ENCODE data around the gene ALKAL2. TPM values are rescaled to one million over a fixed set of nuclear protein-coding genes. Genes with fewer than 3 reads are reported as not detected.

ALKAL2 gene
- total and polyA plus RNA-seq, 8 donors: 21.2 to 93.6 (median 38.1) TPM

DNA sequence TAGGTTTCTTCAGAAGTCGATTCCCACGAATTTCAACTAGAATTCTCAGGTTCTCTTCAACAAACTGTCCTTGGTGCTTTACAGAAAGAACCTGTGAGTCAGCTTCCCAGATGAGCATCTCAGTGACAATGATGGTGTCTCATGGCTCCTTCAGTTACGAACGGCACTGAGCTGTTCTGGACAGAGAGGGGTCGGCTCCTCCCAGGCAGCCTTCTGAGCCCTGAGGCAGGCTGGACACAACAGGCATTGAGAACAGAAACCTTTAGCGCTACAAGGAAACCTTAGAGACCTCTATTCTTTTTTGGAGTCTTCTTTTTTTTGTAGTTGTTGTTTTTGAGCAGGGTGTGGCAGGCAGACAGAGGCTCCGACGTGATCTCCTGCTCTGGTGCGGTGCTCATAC, 35.1 kb upstream of the ALKAL2 start:
- Histone ChIP-seq H3K27me3 (no peaks in the 10 kb centered on the region), H3K4me3 (no peak overlapping the region), H3K4me1 (no peaks in the 10 kb centered on the region), H3K36me3 (no peaks in the 10 kb centered on the region), H3K9me3 (no peaks in the 10 kb centered on the region), H3K27ac (no peak overlapping the region)
- DNase-seq (no peak), FAIRE-seq (no peak), ATAC-seq (no peak)
- intact Hi-C loops (cut with DNase I): no loop called here
- WGBS, 2 donors: 69 to 80% methylated on average over 9 of the region's 9 CpGs
- TF ChIP-seq, protein P1, sequence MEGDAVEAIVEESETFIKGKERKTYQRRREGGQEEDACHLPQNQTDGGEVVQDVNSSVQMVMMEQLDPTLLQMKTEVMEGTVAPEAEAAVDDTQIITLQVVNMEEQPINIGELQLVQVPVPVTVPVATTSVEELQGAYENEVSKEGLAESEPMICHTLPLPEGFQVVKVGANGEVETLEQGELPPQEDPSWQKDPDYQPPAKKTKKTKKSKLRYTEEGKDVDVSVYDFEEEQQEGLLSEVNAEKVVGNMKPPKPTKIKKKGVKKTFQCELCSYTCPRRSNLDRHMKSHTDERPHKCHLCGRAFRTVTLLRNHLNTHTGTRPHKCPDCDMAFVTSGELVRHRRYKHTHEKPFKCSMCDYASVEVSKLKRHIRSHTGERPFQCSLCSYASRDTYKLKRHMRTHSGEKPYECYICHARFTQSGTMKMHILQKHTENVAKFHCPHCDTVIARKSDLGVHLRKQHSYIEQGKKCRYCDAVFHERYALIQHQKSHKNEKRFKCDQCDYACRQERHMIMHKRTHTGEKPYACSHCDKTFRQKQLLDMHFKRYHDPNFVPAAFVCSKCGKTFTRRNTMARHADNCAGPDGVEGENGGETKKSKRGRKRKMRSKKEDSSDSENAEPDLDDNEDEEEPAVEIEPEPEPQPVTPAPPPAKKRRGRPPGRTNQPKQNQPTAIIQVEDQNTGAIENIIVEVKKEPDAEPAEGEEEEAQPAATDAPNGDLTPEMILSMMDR (IDR thresholded peaks at IDR 0.05): no peak

DNA sequence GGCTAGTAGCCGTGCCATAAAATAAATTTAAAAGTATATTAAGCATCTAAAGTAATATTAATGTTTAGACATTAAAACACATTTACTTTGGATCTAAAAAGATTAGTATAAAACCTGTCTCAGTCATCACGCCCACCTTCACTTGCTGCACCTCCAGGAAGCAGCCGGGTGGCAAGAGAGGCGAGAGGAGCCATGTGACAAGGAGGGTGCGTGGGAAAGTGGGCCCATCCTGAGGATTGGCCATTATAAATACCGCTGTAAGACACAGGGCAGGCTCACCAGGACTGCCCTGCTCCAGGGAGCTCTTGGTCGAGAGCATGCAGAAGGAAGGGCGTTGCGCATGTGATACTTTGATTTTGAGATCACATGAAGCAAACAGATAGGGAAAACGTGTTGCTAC, 34.4 kb upstream of the ALKAL2 start:
- FAIRE-seq: no peak
- intact Hi-C loops (cut with DNase I): no loop called here
- H3K4me3 ChIP-seq: no peak overlapping the region
- TF ChIP-seq, protein P1 (IDR thresholded peaks at IDR 0.05): no peak
- WGBS, 2 donors: 71 to 81% methylated on average over 10 of the region's 10 CpGs
- no peak for ATAC-seq
- no peaks in the 10 kb centered on the region for H3K36me3 ChIP-seq
- H3K4me1 ChIP-seq: no peaks in the 10 kb centered on the region
- no peaks in the 10 kb centered on the region for H3K27me3 ChIP-seq
- no peak overlapping the region for H3K27ac ChIP-seq
- no peaks in the 10 kb centered on the region for H3K9me3 ChIP-seq
- no peak for DNase-seq

DNA sequence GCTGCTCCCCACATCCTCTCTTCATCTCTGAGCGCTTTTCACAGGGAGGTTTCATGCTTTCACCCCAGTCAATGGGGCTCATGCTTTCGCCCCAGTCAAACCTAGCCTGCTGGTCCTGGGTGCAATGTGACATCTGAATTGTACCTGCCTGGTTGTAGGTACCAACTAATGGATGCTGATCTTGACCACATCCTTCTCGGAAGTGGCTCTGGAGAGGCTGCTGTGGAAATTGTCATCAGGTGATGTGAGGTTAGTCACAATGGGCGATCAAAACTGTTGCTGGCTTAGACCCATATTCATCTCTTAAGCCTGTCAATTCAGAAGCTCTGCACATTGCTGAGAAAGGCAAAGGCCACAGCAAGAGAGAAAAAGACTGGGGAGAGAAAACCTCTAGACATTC, 32.7 kb upstream of the ALKAL2 start:
- WGBS, 2 donors: 80 to 83% methylated on average over 4 of the region's 4 CpGs
- Histone ChIP-seq H3K36me3 (no peaks in the 10 kb centered on the region), H3K4me1 (no peaks in the 10 kb centered on the region), H3K4me3 (no peak overlapping the region), H3K27ac (no peak overlapping the region), H3K27me3 (no peaks in the 10 kb centered on the region), H3K9me3 (no peaks in the 10 kb centered on the region)
- ATAC-seq (no peak), DNase-seq (no peak), FAIRE-seq (no peak)
- intact Hi-C loops (cut with DNase I): no loop called here
- TF ChIP-seq, protein P1 (IDR thresholded peaks at IDR 0.05): no peak

DNA sequence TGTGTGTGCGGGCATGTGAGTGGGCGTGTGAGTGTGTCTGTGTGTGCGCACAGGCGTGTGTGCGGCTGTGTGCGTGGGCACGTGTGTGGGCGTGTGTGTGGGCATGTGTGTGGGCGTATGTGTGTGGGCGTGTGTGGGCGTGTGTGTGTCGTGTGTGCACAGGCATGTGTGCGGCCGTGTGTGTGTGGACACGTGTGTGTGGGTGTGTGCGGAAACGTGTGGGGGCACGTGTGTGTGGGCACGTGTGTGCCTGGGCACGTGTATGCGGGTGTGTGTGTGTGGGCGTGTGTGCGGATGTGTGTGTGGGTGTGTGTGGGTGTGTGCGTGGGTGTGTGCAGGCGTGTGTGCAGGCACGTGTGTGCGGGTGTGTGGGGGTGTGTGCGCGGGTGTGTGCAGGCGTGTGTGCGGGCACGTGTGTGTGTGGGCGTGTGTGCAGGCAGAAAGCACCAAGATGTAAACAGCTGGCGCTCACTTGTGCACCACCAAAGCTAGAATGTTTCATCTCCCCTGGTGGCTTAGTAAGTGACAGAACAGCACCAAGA, 31.2 kb upstream of the ALKAL2 start:
- WGBS, 2 donors: 81 to 83% methylated on average over 34 of the region's 34 CpGs

More for the DNA sequence above, 31.2 kb upstream of the ALKAL2 start:
- Histone ChIP-seq H3K27ac (no peak overlapping the region), H3K9me3 (no peaks in the 10 kb centered on the region), H3K27me3 (no peaks in the 10 kb centered on the region), H3K4me1 (no peaks in the 10 kb centered on the region), H3K36me3 (no peaks in the 10 kb centered on the region), H3K4me3 (no peak overlapping the region)
- TF ChIP-seq, protein P1 (IDR thresholded peaks at IDR 0.05): no peak
- intact Hi-C loops (cut with DNase I): no loop called here
- FAIRE-seq: no peak
- no peak for DNase-seq
- ATAC-seq: no peak

Measured in pancreas (tissue), 10 donors.